DND-41 (cell line): ENCODE measurements around the gene DES.

Source experiments
- ATAC-seq: fragments of 200-7000 bp; cut with Tn5 transposase; 3 replicates; pipeline ENCODE4 v1.9.1; 2021; ENCODE audit warnings: low read depth; ENCODE audit not compliant: insufficient read depth
- DNase-seq: peaks from one replicate; pipeline ENCODE4 v3.0.0-alpha.2; 2020
- H2AFZ ChIP-seq: 2 replicates; pipeline ENCODE4 v1.6.0; 2012; ENCODE audit warnings: low read depth, low read length
- H3K27ac ChIP-seq: 2 replicates; pipeline ENCODE4 v1.5.1; 2012; ENCODE audit warnings: low read length, inconsistent platforms
- H3K27me3 ChIP-seq: fragments of 200-600 bp; sonication (generic); 2 replicates; pipeline ENCODE4 v1.6.0; 2012; ENCODE audit warnings: low read length, mild to moderate bottlenecking, inconsistent platforms; ENCODE audit not compliant: insufficient read depth, poor library complexity
- H3K36me3 ChIP-seq: 2 replicates; pipeline ENCODE4 v1.5.1; 2012; ENCODE audit warnings: low read length, inconsistent platforms; ENCODE audit not compliant: insufficient read depth
- H3K4me1 ChIP-seq: 2 replicates; pipeline ENCODE4 v1.5.1; 2012; ENCODE audit warnings: mild to moderate bottlenecking, low read length; ENCODE audit not compliant: insufficient read depth
- H3K4me2 ChIP-seq: 2 replicates; pipeline ENCODE4 v1.6.0; 2012; ENCODE audit warnings: mild to moderate bottlenecking, moderate library complexity, low read length, inconsistent platforms; ENCODE audit not compliant: insufficient read depth
- H3K4me3 ChIP-seq, 2 experiments: fragments of 200-600 bp in 1 of 2; shearing (Covaris generic) in 1 of 2; 2 replicates each; pipeline ENCODE4 v1.5.1; 2012 to 2016; ENCODE audit warnings: inconsistent platforms in 2 of 2, low read length in 2 of 2, mild to moderate bottlenecking in 2 of 2, low read depth in 1 of 2, moderate library complexity in 1 of 2
- H3K79me2 ChIP-seq: 2 replicates; pipeline ENCODE4 v1.6.0; 2012; ENCODE audit warnings: low read length, inconsistent platforms; ENCODE audit not compliant: insufficient read depth
- H3K9ac ChIP-seq: 2 replicates; pipeline ENCODE4 v1.6.0; 2012; ENCODE audit warnings: low read depth, mild to moderate bottlenecking, inconsistent platforms, low read length, moderate library complexity
- H3K9me3 ChIP-seq: 2 replicates; pipeline ENCODE4 v1.5.1; 2012; ENCODE audit warnings: low read length, moderate library complexity, mild to moderate bottlenecking, inconsistent platforms; ENCODE audit not compliant: insufficient read depth, severe bottlenecking
- H4K20me1 ChIP-seq: 2 replicates; pipeline ENCODE4 v1.6.0; 2012; ENCODE audit warnings: low read length; ENCODE audit not compliant: insufficient read depth
- CTCF ChIP-seq: IDR thresholded peaks from 2 replicates; pipeline ENCODE4 v1.5.1; 2012; ENCODE audit warnings: borderline replicate concordance, low read length, moderate library complexity, mild to moderate bottlenecking; ENCODE audit not compliant: poor library complexity, severe bottlenecking; ENCODE audit errors: extremely low read depth
- EZH2 ChIP-seq: IDR thresholded peaks from 3 replicates; pipeline ENCODE4 v1.6.1; 2012; ENCODE audit warnings: borderline replicate concordance, low read depth, mild to moderate bottlenecking, moderate library complexity, low read length, inconsistent platforms; ENCODE audit not compliant: severe bottlenecking

The DES gene

GRCh38 chr2:219420687-219421086, 2.5 kb downstream of the DES start:
- ATAC-seq (no peak), DNase-seq (no peak)
- no peak overlapping the region for H3K4me2 ChIP-seq
- no peak overlapping the region for H3K4me3 ChIP-seq
- H3K27ac ChIP-seq = no peak overlapping the region
- TF ChIP-seq EZH2 = no peak
- TF ChIP-seq CTCF = no peak
- H3K9me3 ChIP-seq = no peaks in the 10 kb centered on the region
- H2AFZ ChIP-seq = no peak overlapping the region
- H3K36me3 ChIP-seq = no peaks in the 10 kb centered on the region
- no peak overlapping the region for H3K9ac ChIP-seq
- peaks cover 6% of the 10 kb centered on the region for H3K27me3 ChIP-seq
- H4K20me1 ChIP-seq = peaks cover 1% of the 10 kb centered on the region; the same call in 1 of the 2 replicates
- H3K79me2 ChIP-seq = no peaks in the 10 kb centered on the region
- no peaks in the 10 kb centered on the region for H3K4me1 ChIP-seq

DNA sequence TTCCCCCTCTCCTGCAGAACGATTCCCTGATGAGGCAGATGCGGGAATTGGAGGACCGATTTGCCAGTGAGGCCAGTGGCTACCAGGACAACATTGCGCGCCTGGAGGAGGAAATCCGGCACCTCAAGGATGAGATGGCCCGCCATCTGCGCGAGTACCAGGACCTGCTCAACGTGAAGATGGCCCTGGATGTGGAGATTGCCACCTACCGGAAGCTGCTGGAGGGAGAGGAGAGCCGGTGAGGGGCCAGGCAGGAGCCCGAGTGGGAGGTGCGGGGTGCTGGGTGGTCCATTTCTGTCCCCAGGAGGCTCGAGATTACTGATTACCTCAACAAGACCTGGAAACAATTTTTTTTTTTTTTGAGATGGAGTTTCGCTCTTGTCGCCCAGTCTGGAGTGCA, 3.1 kb downstream of the DES start:
- Histone ChIP-seq H3K36me3 (no peaks in the 10 kb centered on the region), H3K4me2 (no peak overlapping the region), H3K79me2 (no peaks in the 10 kb centered on the region), H3K9me3 (no peaks in the 10 kb centered on the region), H3K4me3 (no peak overlapping the region), H3K9ac (no peak overlapping the region), H4K20me1 (peaks cover 5% of the 10 kb centered on the region; the same call in 1 of the 2 replicates), H3K27ac (no peak overlapping the region), H3K27me3 (peaks cover under 1% of the 10 kb centered on the region), H3K4me1 (no peaks in the 10 kb centered on the region), H2AFZ (no peak overlapping the region)
- TF ChIP-seq EZH2 (no peak), CTCF (no peak)
- DNase-seq (no peak), ATAC-seq (no peak)

- H3K9ac ChIP-seq = no peak overlapping the region
- no peak for ATAC-seq
These were observed 4.9 kb downstream of the DES start for GRCh38 chr2:219422952-219423534.

More at GRCh38 chr2:219422952-219423534, 4.9 kb downstream of the DES start:
- no peak overlapping the region for H3K27ac ChIP-seq
- no peak for TF ChIP-seq EZH2
- no peak for TF ChIP-seq CTCF
- H3K4me1 ChIP-seq = no peaks in the 10 kb centered on the region
- no peak for DNase-seq
- H2AFZ ChIP-seq = no peak overlapping the region
- no peaks in the 10 kb centered on the region for H3K27me3 ChIP-seq
- H3K4me2 ChIP-seq = no peak overlapping the region
- no peaks in the 10 kb centered on the region for H3K36me3 ChIP-seq
- peaks cover 5% of the 10 kb centered on the region; the same call in 1 of the 2 replicates for H4K20me1 ChIP-seq
- H3K9me3 ChIP-seq = no peaks in the 10 kb centered on the region
- no peak overlapping the region for H3K4me3 ChIP-seq
- no peaks in the 10 kb centered on the region for H3K79me2 ChIP-seq
